Brain microvascular endothelial cell (primary cell): Measurements from ENCODE around the gene DAB1.

Source experiments
- DNase-seq: peaks from one replicate; pipeline ENCODE4 v3.0.0-alpha.2; 2020
- H3K27ac ChIP-seq: fragments of 250-450 bp; sonication (Bioruptor Pico); 2 replicates; pipeline ENCODE4 v1.5.1; 2020; ENCODE audit warnings: mild to moderate bottlenecking, moderate library complexity
- H3K27me3 ChIP-seq: fragments of 250-450 bp; sonication (Bioruptor Pico); replicated peaks from 2 replicates; pipeline ENCODE4 v1.5.1; 2020; ENCODE audit warnings: mild to moderate bottlenecking
- H3K36me3 ChIP-seq: fragments of 250-450 bp; sonication (Bioruptor Pico); replicated peaks from 2 replicates; pipeline ENCODE4 v1.5.1; 2020; ENCODE audit warnings: mild to moderate bottlenecking
- H3K4me3 ChIP-seq: 2 replicates; pipeline ENCODE4 v1.5.1; 2011; ENCODE audit warnings: low read depth, mild to moderate bottlenecking, control low read depth, low read length, moderate library complexity
- CTCF ChIP-seq: IDR thresholded peaks from 2 replicates; pipeline ENCODE4 v1.5.1; 2011; ENCODE audit warnings: low read depth, mild to moderate bottlenecking, moderate library complexity, low read length, control low read depth, inconsistent platforms; ENCODE audit errors: missing control alignments
- in situ Hi-C: cut with HindIII; loops from 2 replicates; pipeline ENCODE4 v1.10.0; 2017; ENCODE audit warnings: low sequenced_read_pairs, low pct_ligation_motif_present

Gene DAB1

GRCh38 chr1:57411262-57411661 is 12.6 kb downstream of the DAB1 start:
- H3K36me3 ChIP-seq = no peaks in the 10 kb centered on the region
- in situ Hi-C loops = no loop called here
- H3K4me3 ChIP-seq = no peak overlapping the region
- DNase-seq = no peak
- no peak overlapping the region for H3K27ac ChIP-seq
- H3K27me3 ChIP-seq = no peaks in the 10 kb centered on the region
- TF ChIP-seq CTCF = no peak

- H3K36me3 ChIP-seq = no peaks in the 10 kb centered on the region
- H3K27ac ChIP-seq = no peak overlapping the region
- H3K27me3 ChIP-seq = no peaks in the 10 kb centered on the region
- no peak for TF ChIP-seq CTCF
- H3K4me3 ChIP-seq = no peak overlapping the region
- in situ Hi-C loops = no loop called here
- DNase-seq = no peak
Observed at GRCh38 chr1:57410508-57410907, 13.4 kb downstream of the DAB1 start.

- in situ Hi-C loops = no loop called here
- DNase-seq = no peak
- no peak for TF ChIP-seq CTCF
- no peaks in the 10 kb centered on the region for H3K36me3 ChIP-seq
- H3K27ac ChIP-seq = no peak overlapping the region
- H3K27me3 ChIP-seq = no peaks in the 10 kb centered on the region
- no peak overlapping the region for H3K4me3 ChIP-seq
Observed at GRCh38 chr1:57407928-57408327, 15.9 kb downstream of the DAB1 start.

- Histone ChIP-seq H3K27me3 (no peaks in the 10 kb centered on the region), H3K27ac (no peak overlapping the region), H3K4me3 (no peak overlapping the region), H3K36me3 (no peaks in the 10 kb centered on the region)
- no peak for TF ChIP-seq CTCF
- no peak for DNase-seq
- in situ Hi-C loops = no loop called here
Observed at GRCh38 chr1:57406428-57406970, 17.4 kb downstream of the DAB1 start.

GRCh38 chr1:57404884-57405283 is 19.0 kb downstream of the DAB1 start:
- no peaks in the 10 kb centered on the region for H3K36me3 ChIP-seq

More at GRCh38 chr1:57404884-57405283, 19.0 kb downstream of the DAB1 start:
- no peak overlapping the region for H3K4me3 ChIP-seq
- in situ Hi-C loops = no loop called here
- H3K27me3 ChIP-seq = no peaks in the 10 kb centered on the region
- no peak for DNase-seq
- TF ChIP-seq CTCF = no peak
- no peak overlapping the region for H3K27ac ChIP-seq
